8988T (cell line): Measurements from ENCODE around the gene TTLL10.
"Not testable (repeated sequence)": the region's sequence is repeated elsewhere in the genome, so short reads cannot be mapped to it uniquely, and the experiment has no call there.

ENCODE experiments used
- DNase-seq: peaks from one replicate; pipeline ENCODE4 v3.0.0; 2011

TTLL10 gene

DNA sequence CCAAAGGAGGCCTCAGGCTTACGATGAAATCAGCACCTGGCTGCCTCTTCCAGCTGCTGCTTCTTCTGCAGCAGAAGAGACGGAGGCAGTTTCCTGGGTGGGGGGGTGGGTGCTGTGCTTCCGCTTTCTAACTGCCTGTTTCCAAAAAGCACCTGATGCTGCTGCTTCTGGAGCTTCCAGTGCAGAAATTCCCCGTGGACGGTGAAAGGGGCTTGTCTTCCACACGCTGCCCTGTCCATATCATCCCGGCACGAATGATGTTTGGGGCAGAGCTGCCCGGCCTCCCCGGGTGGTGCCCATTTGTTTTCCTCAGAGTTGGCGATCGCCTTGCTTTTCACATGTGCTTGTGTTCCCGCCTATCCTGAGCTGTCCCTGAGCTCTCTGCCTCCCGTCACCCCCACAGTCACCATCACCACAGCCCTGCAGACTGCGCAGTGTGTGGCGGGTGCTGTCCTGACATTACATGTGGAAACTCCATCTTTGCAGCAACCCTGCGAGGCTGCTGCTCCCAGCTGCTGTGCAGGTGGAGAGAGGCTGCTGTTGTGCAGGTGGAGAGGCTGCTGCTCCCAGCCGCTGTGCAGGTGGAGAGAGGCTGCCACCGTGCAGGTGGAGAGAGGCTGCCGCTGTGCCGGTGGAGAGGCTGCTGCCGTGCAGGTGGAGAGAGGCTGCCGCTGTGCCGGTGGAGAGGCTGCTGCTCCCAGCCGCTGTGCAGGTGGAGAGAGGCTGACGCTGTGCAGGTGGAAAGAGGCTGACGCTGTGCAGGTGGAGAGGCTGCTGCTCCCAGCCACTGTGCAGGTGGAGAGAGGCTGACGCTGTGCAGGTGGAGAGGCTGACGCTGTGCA is 1.8 kb downstream of the TTLL10 start:
- DNase-seq: no peak

DNA sequence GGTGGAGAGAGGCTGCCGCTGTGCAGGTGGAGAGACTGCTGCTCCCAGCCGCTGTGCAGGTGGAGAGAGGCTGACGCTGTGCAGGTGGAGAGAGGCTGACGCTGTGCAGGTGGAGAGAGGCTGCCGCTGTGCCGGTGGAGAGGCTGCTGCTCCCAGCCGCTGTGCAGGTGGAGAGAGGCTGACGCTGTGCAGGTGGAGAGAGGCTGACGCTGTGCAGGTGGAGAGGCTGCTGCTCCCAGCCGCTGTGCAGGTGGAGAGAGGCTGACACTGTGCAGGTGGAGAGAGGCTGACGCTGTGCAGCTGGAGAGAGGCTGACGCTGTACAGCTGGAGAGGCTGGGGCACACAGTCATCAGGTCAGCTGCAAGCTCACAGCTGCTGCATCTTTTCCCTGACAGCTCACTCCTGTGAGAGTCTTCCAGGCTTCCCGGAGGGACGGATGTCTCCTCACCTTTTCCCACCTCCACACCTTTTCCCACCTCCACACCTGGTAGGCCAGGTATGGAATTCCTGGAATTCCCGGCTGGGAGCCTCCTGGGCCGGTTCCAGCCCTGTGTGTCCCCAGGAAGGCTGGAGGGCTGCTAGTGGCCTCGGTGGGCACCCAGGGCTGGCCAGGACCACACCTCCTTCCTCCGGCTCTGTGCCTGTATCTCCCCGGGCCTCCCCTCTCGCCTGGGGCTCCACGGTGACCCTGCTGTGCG is 2.5 kb downstream of the TTLL10 start:
- not testable (repeated sequence) for DNase-seq

DNA sequence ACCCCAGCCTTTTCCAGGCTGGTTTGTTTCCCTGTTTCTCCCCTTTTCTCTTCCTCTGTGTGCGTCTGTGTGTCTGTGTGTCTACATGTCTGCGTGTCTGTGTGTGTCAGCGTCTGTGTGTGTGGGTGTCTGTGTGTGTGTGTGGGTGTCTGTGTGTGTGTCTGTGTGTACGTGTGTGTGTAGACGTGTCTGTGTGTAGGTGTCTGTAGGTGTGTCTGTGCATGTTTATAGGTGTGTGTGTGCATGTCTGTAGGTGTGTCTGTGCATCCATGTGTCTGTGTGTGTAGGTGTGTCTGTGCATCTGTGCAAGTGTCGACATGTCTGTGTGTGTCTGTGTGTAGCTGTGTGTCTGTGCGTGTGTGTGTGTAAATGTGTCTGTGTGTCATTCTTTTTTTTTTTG is 3.3 kb downstream of the TTLL10 start:
- DNase-seq: no peak

DNA sequence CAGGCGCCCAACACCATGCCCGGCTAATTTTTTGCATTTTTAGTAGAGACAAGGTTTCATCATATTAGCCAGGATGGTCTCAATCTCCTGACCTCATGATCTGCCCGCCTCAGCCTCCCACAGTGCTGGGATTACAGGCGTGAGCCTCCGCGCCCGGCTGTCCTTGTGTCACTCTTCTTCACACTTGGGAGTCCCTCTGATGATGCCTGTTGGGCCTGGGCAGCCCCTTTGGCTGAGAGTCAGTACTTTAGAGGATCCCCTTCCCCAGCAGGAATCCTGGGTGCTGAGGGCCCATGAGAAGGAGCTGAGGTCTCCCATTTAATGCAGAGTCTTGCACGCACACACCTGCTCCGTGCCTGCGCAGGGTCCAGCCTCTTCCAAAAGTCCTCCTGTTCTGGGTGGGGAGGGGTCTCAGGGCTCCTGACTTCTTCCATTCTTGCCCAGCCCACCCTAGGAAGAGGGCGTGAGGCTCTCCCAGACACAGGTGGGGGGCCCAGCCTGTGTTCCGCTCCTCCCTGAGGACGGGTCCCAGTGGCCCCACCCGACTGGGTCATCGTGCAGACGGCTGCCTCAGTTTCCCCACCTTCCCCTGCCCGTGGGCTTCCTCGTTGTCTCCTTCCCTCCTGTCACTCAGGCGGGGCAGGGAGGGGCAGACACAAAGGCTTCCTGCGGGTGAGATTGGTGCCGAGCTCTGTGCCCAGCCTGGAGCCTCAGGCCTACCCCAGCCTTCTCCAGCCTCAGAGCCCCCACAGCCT is 3.9 kb downstream of the TTLL10 start:
- no peak for DNase-seq

DNA sequence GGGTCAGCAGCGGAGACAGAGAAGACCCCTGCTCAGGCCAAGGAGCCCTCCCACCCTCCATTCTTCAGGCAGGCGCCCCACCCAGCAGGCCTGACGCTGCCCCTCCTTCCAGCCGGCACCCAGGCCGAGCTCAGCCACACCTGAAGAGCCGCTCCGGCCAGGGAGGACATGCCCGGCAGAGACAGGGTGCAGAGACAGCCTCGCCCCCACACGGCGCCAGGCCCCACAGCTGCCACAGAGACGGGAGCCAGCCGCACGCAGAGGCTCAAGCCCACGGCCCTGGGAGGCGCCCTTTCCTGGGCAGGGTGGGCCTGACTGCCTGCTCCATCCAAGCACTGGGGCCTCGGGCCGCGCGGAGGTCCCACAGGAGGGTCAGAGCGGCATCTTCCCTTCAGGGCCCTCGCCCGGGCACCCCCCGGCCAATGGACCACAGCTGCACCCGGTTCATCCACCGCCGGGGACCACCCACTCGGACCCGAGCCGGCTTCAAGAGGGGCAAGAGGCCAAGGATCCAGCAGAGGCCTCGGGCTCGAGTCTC is 5.2 kb downstream of the TTLL10 start:
- DNase-seq: no peak

DNA sequence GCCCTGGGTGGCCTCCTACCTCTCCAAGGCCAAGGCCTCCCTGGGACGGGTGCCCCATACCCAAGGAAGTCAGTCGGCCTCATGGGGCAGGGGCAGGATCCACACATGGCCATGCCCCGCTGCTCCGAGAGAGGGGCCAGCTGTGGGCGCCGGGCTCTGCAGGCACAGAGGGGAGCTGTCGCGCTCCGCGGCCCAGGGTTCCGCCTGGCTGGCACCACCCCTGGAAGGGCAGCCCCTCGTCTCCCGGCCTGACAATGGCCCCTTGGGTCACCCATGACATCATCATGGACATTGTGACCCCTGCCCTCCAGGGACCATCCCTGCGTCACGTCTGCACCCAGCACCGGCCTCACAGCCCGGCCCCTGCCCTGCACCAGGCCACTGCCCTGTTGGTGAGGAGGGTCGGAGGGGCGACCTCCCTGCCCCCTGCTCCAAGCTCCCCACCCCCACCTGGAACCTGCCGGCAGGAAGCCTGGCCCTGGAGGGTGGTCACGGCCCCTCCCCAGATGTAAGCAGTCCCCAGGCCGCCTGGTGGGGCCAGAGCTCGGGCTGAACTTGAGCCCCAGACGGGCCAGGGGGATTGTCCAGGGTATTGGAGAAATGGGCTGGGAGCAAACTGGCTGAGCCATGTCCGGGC is 5.8 kb downstream of the TTLL10 start:
- no peak for DNase-seq

DNA sequence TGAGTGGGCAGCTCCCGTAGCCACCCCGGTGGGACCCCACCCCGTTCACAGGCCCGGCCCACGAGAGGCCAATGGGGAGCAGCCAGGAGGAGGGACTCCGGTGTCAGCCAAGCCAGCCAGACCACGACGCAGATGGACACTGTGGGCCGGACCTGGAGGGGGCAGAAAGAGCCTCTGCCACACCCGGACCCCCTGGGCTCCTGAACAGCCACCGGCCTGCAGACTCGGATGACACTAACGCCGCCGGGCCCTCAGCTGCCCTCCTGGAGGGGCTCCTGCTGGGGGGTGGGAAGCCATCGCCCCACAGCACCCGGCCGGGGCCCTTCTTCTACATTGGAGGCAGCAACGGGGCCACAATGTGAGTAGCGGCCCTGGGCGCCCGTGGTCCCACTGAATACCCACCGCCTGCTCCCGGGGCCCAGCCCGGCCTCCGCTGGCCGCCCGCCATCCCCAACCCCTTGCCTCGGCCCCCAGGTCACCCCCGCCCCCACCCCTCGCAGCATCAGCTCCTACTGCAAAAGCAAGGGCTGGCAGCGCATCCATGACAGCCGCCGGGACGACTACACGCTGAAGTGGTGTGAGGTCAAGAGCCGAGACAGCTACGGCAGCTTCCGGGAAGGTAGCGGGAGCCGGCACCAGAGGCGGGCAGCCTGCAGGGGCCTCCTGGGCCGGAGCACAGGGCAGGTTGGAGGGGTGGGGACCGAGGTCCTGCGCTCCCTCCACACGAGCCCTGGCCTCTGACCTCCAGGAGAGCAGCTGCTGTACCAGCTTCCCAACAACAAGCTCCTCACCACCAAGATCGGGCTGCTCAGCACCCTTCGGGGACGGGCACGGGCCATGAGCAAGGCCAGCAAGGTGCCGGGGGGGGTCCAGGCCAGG is 6.5 kb downstream of the TTLL10 start:
- no peak for DNase-seq

DNA sequence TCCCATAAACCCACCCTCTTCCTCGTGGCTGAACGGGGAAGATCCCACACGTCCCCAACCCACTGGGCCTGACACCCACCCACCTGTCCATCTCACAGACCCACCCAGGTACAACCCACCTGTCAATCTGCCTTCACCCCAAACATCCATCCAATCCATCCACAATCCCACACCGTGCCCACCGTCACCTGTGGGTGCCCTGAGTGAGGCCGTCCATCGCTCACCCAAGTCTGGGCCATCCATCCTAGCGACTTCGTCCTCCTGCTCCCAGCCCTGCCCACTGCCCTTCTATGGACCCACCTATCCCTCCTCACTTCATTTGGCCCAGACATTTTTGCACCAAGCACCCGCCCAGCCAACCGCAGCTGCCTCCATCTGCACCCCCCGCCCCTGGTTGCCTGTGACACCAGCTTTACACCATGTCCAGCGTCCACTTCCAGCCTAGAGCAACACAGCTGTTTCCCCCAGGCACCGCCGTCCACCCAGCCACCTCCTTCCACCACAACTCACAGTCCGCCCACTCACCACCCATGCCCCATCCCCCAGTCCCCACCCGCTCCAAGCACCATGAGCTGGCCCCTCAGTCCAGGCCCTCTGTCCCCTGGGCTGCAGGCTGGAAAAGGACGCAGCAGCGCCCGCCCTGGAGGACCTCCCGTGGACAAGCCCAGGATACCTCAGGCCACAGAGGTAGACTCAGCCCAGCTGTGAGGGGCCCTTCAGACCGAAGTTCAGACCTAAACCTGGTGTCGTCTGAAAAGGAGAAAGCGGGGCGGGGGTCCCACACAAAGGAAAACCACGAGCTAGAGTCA is 7.7 kb downstream of the TTLL10 start:
- no peak for DNase-seq

DNA sequence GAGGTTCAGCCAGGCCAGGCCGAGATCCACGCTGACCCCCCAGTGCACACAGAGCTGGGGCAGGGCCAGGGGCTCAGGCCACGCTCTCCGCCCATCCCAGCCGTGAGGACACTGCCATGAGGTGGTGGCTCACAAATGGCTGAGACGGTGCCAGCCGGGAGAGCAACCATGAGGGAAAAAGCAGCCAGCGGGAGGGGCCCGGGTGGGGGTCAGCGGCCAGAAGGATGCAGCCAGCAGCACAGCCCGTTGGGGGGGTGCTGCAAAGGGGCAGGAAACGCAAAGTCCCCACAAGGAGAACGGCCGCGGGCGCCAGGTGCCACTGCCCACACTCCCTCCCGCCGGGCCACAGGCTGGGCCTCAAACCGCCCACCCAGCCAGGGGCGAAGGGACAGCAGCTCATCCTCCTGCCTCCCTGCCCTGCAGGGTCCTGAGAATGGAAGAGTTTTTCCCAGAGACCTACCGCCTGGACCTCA is 8.3 kb downstream of the TTLL10 start:
- DNase-seq: no peak

DNA sequence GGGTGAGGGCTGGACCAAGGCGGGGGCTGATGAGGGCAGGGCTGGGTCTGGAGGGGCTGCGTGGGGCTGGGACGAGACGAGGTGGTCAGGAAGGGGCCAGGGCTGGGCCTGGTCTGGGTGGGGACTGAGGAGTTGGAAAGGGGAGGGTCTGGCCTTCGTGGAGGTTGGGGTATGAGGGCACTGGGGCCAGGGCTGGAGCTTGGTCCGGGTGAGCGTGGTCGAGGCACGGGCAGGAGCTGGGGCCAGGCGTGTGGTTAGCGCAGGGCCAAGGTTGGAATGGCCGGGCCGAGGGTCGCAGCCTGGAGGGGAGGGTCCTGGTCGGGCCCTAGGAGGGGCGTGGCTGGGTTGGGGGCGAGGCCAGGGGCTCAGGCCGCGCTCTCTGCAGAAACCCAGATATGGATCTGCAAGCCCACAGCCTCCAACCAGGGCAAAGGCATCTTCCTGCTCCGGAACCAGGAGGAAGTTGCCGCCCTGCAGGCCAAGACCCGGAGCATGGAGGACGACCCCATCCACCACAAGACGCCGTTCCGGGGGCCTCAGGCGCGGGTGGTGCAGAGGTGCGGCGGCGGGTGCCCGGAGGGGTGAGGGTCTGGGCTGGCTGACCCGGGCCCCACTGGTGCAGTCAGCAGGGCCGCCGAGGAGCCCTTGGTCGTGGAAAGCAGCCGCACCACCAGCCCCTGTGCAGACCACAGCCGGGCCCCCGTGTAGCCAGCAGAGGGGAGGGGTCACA is 9.0 kb downstream of the TTLL10 start:
- no peak for DNase-seq

DNA sequence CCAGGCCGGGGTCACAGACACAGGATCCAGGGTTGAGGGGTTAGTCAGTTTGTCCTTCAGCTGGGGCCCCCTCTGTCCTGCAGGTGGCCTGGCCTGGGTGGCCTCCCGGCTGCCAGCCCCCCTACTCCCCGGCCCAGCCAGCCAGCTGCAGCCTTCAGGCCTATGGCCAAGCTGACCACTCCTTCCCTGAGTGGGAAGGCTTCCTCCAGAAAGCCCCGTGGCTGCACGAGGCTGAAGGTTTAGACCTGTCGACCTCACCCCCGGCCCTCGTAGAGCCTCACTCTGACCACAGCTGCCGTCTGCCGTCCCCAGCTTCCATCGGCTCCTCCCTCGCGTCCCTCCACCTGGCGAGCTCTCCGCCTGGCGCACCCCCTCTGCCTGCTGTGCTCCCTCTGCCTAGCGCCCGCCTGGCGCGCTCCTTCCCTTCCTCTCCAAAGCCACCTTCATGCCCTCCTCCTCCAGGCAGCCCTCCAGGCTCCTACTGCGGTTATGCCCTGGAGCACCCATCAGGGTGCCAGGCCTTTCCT is 9.6 kb downstream of the TTLL10 start:
- DNase-seq: no peak

DNA sequence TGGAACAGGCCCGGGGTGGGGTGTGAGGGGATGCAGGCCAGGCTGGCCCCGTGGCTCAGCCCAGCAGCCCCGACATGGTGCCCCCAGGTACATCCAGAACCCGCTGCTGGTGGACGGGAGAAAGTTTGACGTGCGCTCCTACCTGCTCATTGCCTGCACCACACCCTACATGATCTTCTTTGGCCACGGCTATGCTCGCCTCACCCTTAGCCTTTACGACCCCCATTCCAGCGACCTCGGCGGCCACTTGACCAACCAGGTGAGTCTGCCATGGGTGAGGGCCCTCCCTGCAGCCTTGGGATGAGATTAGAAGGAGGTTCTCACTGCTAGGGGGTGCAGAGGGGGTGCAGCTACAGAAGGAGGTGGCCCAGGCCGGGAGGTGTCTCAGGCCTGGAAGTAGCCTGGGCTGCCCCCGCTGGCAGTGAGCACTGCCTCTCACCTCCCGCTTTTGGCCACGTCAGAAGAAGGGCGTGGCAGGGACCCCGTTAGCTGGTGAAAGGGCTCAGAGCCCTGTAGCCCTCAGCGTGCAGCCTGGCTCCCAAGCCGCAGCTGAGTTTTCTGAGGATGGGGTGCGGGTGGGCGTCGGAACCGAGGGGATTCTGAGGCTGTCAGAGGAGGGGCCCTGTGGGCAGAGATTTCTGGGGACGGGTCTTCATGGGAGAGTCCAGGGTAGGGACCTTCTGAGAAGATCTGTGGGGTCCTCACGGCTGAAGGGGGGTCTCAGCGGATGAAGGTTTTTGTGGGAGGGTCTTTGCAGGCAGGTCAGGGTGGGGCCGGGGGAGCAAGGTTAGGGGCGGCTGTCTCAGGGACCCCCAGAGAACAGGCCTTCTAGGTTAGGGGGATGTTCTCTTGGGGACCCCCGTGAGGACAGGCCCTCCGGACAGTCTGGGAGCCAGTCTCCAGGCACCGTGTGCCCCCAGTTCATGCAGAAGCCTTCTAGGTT is 10.4 kb downstream of the TTLL10 start:
- no peak for DNase-seq

DNA sequence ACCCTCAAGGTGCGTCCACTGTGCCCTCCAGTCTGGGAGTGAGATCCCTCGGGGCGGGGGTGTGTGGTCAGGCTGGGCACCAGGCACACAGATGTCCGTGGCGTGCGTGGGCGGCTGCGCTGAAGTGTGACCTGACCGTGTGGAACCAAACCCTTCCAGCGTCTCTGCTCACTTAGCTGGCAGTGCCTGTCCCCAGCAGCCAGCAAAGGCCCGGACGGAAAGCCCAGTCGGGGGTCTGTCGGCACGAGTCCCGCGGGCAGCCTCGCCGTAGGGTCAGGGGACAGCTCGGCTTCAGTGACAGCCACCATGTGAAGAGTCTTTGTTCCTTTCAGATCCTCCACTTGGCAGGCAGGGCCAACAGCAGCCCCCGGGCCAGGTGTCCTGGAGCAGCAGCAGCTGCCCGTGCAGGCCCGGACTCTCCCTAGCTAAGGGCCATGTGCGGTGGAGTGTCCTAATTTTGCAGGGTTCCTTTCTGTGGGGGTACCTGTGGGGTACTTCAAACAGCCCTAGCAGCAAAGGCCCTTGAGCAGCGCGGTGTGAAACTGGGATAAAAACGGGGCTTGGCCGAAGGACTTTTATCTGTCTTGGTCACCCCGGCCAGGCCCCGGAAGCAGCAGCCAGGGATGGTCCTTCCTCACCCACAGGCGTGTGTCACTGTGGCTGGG is 11.6 kb downstream of the TTLL10 start:
- DNase-seq: no peak

DNA sequence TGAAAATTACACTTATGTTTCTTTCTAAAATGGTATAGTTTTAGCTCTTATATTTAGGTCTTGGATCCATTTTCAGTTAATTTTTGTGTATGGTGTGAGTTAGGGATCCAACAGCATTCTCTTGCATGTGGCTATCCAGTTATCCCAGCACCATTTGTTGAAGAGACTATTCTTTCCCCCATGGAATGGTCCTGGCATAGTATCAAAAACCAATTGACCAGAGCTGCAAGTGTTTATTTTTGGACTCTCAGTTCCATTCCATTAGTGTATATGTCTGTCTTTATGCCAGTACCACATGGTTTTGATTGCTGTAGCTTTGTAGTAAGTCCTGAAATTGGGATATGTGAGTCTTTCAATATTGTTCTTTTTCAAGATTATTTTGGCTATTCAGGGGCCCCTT is 14.3 kb downstream of the TTLL10 start:
- no peak for DNase-seq

DNA sequence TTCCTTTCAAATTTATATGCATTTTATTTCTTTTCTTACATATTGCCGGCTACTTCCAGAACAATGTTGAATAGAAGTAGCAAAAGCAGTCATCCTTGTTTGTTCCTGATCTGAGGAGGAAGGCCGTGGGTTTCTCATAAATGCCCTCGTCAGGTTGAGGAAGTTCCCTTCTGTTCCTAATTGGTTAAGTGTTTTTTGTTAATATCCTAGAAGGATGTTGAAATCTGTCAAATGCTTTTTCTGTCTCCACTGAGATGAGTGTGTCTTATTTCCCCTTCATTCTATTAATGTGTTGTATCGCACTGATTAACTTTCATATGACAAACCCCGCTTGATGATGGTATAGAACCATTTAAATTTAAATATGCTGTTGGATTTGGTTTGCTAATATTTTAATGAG is 15.4 kb downstream of the TTLL10 start:
- no peak for DNase-seq

DNA sequence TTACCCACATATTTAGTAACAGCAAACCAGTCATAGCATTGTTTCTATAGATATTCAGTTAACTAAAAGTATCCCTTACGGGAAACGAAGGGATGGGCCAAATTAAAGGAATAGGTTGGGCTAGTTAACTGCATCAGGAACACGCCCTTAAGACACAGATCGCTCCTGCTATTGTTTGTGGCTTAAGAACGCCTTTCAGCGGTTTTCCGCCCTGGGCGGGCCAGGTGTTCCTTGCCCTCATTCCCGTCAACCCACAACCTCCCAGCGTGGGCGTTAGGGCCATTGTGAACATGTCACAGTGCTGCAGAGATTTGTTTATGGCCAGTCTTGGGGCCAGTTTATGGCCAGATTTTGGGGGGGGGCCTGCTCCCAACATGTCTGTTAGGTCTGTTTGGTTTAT is 18.1 kb downstream of the TTLL10 start:
- DNase-seq: no peak

DNA sequence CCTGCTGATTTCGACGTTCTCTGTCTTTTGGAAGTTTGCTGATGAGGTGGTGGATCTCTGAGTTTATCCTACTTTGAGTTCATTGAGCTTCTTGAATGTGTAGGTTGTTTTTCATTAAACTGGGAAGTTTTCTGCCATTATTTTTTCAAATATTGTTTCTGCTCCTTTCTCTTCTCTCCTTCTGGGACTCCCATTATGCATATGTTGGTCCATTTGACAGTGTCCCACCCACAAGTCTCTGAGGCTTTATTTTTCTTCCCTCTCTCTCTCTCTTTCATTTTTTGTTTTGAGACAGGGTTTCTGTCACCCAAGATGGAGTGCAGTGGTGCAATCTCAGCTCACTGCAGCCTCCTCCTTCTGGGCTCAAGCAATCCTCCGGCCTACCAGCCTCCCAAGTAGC is 21.0 kb downstream of the TTLL10 start:
- no peak for DNase-seq

DNA sequence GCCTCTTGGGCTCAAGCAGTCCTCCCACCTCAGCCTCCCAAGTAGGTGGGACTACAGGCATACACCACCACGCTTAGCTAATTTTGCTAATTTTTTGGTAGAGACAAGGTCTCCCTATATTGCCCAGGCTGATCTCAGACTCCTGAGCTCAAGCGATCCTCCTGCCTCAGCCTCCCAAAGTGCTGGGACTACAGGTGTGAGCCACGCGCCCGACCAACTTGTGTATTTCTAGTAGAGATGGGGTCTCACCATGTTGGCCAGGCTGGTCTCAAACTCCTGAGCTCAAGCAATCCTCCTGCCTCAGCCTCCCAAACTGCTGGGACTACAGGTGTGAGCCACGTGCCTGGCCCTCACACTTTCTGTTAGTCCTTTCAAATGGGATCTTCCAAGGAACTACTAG is 22.0 kb downstream of the TTLL10 start:
- DNase-seq: not testable (repeated sequence)
